ENCODE data around the gene HTT.
"Not testable (repeated sequence)": the region's sequence is repeated elsewhere in the genome, so short reads cannot be mapped to it uniquely, and the experiment has no call there.

Gene HTT

GRCh38 chr4:3082925-3083515 is 8.5 kb downstream of the HTT start:
- DNase-seq (ENCODE audit: low spot score), result no peak

GRCh38 chr4:3083732-3084131 is 9.3 kb downstream of the HTT start:
- no peak for DNase-seq (ENCODE audit: low spot score)

GRCh38 chr4:3085948-3086670 is 11.6 kb downstream of the HTT start:
- no peak for DNase-seq (ENCODE audit: low spot score)

GRCh38 chr4:3087115-3087797 is 12.8 kb downstream of the HTT start:
- no peak for DNase-seq (ENCODE audit: low spot score)

GRCh38 chr4:3091464-3091863 is 17.0 kb downstream of the HTT start:
- DNase-seq (ENCODE audit: low spot score), result no peak

- not testable (repeated sequence) for DNase-seq (ENCODE audit: low spot score)
Measured at GRCh38 chr4:3094701-3095100, 20.2 kb downstream of the HTT start.

GRCh38 chr4:3096202-3096601 is 21.7 kb downstream of the HTT start:
- no peak for DNase-seq (ENCODE audit: low spot score)

GRCh38 chr4:3098346-3098745 is 23.9 kb downstream of the HTT start:
- DNase-seq (ENCODE audit: low spot score), result no peak

GRCh38 chr4:3106339-3107186 is 32.1 kb downstream of the HTT start:
- peak; percentile 86 for DNase-seq (ENCODE audit: low spot score)

- DNase-seq (ENCODE audit: low spot score), result no peak
Measured at GRCh38 chr4:3107271-3107670, 32.8 kb downstream of the HTT start.

GRCh38 chr4:3107691-3108121 is 33.2 kb downstream of the HTT start:
- DNase-seq (ENCODE audit: low spot score), result no peak

GRCh38 chr4:3108211-3108610 is 33.7 kb downstream of the HTT start:
- no peak for DNase-seq (ENCODE audit: low spot score)

GRCh38 chr4:3111461-3111860 is 37.0 kb downstream of the HTT start:
- no peak for DNase-seq (ENCODE audit: low spot score)

GRCh38 chr4:3112201-3112600 is 37.7 kb downstream of the HTT start:
- no peak for DNase-seq (ENCODE audit: low spot score)

GRCh38 chr4:3112609-3113469 is 38.4 kb downstream of the HTT start:
- DNase-seq (ENCODE audit: low spot score), result no peak

- DNase-seq (ENCODE audit: low spot score), result no peak
Measured at GRCh38 chr4:3114377-3114776, 39.9 kb downstream of the HTT start.

- no peak for DNase-seq (ENCODE audit: low spot score)
Measured at GRCh38 chr4:3115637-3116270, 41.3 kb downstream of the HTT start.

GRCh38 chr4:3116955-3117354 is 42.5 kb downstream of the HTT start:
- DNase-seq (ENCODE audit: low spot score), result no peak

- no peak for DNase-seq (ENCODE audit: low spot score)
Measured at GRCh38 chr4:3118312-3118711, 43.8 kb downstream of the HTT start.

- DNase-seq (ENCODE audit: low spot score), result no peak
Measured at GRCh38 chr4:3119464-3119863, 45.0 kb downstream of the HTT start.

GRCh38 chr4:3121110-3121509 is 46.6 kb downstream of the HTT start:
- DNase-seq (ENCODE audit: low spot score), result no peak
